Neural cell (in vitro differentiated cells): ENCODE measurements around the gene GRIA1. TPM values are rescaled to one million over a fixed set of nuclear protein-coding genes. Genes with fewer than 3 reads are reported as not detected.

Experiments used
- H2AFZ ChIP-seq: fragments of 200-600, 300-800 bp; sonication (generic), shearing (Covaris generic); 2 replicates; pipeline ENCODE4 v1.6.0; 2014; ENCODE audit warnings: low read depth, mild to moderate bottlenecking, antibody characterized with exemption, low read length, moderate library complexity
- H3F3A ChIP-seq: fragments of 200-600 bp; shearing (Covaris generic); 2 replicates; pipeline ENCODE4 v1.6.1; 2016; ENCODE audit warnings: mild to moderate bottlenecking, moderate library complexity, mixed read lengths, antibody characterized with exemption, low read length; ENCODE audit not compliant: insufficient read depth, poor library complexity, severe bottlenecking
- H3K27ac ChIP-seq: fragments of 200-600, 300-800 bp; sonication (generic), shearing (Covaris generic); 2 replicates; pipeline ENCODE4 v1.5.1; 2014; ENCODE audit warnings: mild to moderate bottlenecking, low read length, moderate library complexity
- H3K27me3 ChIP-seq: fragments of 300-800, 200-600 bp; sonication (generic), shearing (Covaris generic); 2 replicates; pipeline ENCODE4 v1.6.0; 2014; ENCODE audit warnings: mild to moderate bottlenecking, low read depth, low read length, moderate library complexity; ENCODE audit not compliant: insufficient read depth
- H3K36me3 ChIP-seq: fragments of 300-800, 200-600 bp; sonication (generic), shearing (Covaris generic); 2 replicates; pipeline ENCODE4 v1.5.1; 2014; ENCODE audit warnings: mild to moderate bottlenecking, antibody characterized with exemption, low read length, moderate library complexity; ENCODE audit not compliant: insufficient read depth
- H3K4me2 ChIP-seq: fragments of 300-800, 200-600 bp; sonication (generic), shearing (Covaris generic); 2 replicates; pipeline ENCODE4 v1.6.0; 2014; ENCODE audit warnings: mild to moderate bottlenecking, low read length
- H3K4me3 ChIP-seq: fragments of 300-800, 200-600 bp; sonication (generic), shearing (Covaris generic); 2 replicates; pipeline ENCODE4 v1.5.1; 2014; ENCODE audit warnings: mild to moderate bottlenecking, low read length, moderate library complexity
- H3K79me2 ChIP-seq: fragments of 200-600 bp; shearing (Covaris generic); replicated peaks from 2 replicates; pipeline ENCODE4 v1.6.0; 2014; ENCODE audit warnings: mild to moderate bottlenecking, low read length, moderate library complexity; ENCODE audit not compliant: insufficient read depth
- H3K9ac ChIP-seq: fragments of 300-800, 200-600 bp; sonication (generic), shearing (Covaris generic); 2 replicates; pipeline ENCODE4 v1.6.1; 2016; ENCODE audit warnings: mild to moderate bottlenecking, low read length, mixed read lengths
- H3K9me2 ChIP-seq: fragments of 200-600 bp; shearing (Covaris generic); 2 replicates; pipeline ENCODE4 v1.6.1; 2016; ENCODE audit warnings: mild to moderate bottlenecking, low read length, mixed read lengths; ENCODE audit not compliant: insufficient read depth
- H3K9me3 ChIP-seq: fragments of 200-600, 300-800 bp; sonication (generic), shearing (Covaris generic); 2 replicates; pipeline ENCODE4 v1.6.1; 2016; ENCODE audit warnings: mild to moderate bottlenecking, mixed run types, low read length, moderate library complexity, mixed read lengths
- H4K20me1 ChIP-seq: fragments of 200-600 bp; shearing (Covaris generic); 2 replicates; pipeline ENCODE4 v1.6.1; 2016; ENCODE audit warnings: mild to moderate bottlenecking, mixed run types; ENCODE audit not compliant: insufficient read depth
- EP300 ChIP-seq: fragments of 450-650 bp; conservative IDR thresholded peaks from 2 replicates; pipeline ENCODE4 v1.6.1; 2014; ENCODE audit warnings: antibody characterized with exemption, mild to moderate bottlenecking, moderate library complexity; ENCODE audit not compliant: poor library complexity, severe bottlenecking
- EZH2 ChIP-seq: fragments of 200-600, 300-800 bp; shearing (Covaris generic), sonication (generic); IDR thresholded peaks from 2 replicates; pipeline ENCODE4 v1.6.1; 2014; ENCODE audit warnings: antibody characterized with exemption, low read length, borderline replicate concordance, mild to moderate bottlenecking; ENCODE audit not compliant: insufficient read depth, poor library complexity, severe bottlenecking
- MXI1 ChIP-seq: fragments of 450-650 bp; conservative IDR thresholded peaks from 2 replicates; pipeline ENCODE4 v1.6.1; 2014; ENCODE audit warnings: antibody characterized with exemption, mild to moderate bottlenecking; ENCODE audit not compliant: poor library complexity, severe bottlenecking
- POLR2AphosphoS5 ChIP-seq: IDR thresholded peaks from 2 replicates; pipeline ENCODE4 v1.6.1; 2012
- RAD21 ChIP-seq: fragments of 450-650 bp; conservative IDR thresholded peaks from 2 replicates; pipeline ENCODE4 v1.6.1; 2014; ENCODE audit warnings: antibody characterized with exemption, mild to moderate bottlenecking, moderate library complexity
- SMC3 ChIP-seq: fragments of 450-650 bp; conservative IDR thresholded peaks from 2 replicates; pipeline ENCODE4 v1.6.1; 2014; ENCODE audit warnings: antibody characterized with exemption, mild to moderate bottlenecking, moderate library complexity; ENCODE audit not compliant: poor library complexity
- TAF1 ChIP-seq: IDR thresholded peaks from 2 replicates; pipeline ENCODE4 v1.6.1; 2012; ENCODE audit warnings: low read depth
- polyA plus RNA-seq: library from polyadenylated mRNA; depleted of rRNA; stranded (reverse); fragments of >200 nt; gene quantifications from 2 replicates; pipeline ENCODE4 v1.2.3, GENCODE V29; 2014
- TF ChIP-seq, protein P1 (sequence below): fragments of 450-650 bp; IDR thresholded peaks from 2 replicates; pipeline ENCODE4 v1.5.1; 2014; ENCODE audit warnings: antibody characterized with exemption, mild to moderate bottlenecking, moderate library complexity; ENCODE audit not compliant: poor library complexity, severe bottlenecking
- TF ChIP-seq, protein P2 (sequence below): IDR thresholded peaks from 2 replicates; pipeline ENCODE4 v1.6.1; 2012; ENCODE audit warnings: borderline replicate concordance

GRIA1 gene
- polyA plus RNA-seq, 1 donor from 2014 or later: 59.6 TPM

DNA sequence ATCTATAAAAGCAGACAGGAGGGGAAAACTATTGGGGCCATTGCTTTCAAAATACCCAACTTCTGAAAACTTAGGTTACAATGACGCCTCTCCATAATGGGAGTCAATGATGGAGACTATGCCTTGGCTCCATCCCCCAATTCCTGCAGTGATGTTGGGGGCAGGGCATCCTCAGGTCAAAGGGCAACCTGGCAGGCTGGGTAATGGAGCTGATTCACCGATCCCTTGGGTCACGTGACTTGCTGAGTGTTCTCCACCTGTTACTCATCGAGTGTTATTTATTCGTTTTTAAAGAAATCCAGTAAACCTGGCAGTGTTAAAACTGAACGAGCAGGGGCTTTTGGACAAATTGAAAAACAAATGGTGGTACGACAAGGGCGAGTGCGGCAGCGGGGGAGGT lies 303.9 kb downstream of the GRIA1 start:
- no peaks in the 10 kb centered on the region for H3K9me3 ChIP-seq
- no peak overlapping the region for H2AFZ ChIP-seq
- H3K27me3 ChIP-seq: no peaks in the 10 kb centered on the region
- H3K9ac ChIP-seq: no peak overlapping the region
- H3K9me2 ChIP-seq: no peaks in the 10 kb centered on the region
- TF ChIP-seq SMC3: no peak
- no peak for TF ChIP-seq EZH2
- no peak for TF ChIP-seq POLR2AphosphoS5
- TF ChIP-seq, protein P1, sequence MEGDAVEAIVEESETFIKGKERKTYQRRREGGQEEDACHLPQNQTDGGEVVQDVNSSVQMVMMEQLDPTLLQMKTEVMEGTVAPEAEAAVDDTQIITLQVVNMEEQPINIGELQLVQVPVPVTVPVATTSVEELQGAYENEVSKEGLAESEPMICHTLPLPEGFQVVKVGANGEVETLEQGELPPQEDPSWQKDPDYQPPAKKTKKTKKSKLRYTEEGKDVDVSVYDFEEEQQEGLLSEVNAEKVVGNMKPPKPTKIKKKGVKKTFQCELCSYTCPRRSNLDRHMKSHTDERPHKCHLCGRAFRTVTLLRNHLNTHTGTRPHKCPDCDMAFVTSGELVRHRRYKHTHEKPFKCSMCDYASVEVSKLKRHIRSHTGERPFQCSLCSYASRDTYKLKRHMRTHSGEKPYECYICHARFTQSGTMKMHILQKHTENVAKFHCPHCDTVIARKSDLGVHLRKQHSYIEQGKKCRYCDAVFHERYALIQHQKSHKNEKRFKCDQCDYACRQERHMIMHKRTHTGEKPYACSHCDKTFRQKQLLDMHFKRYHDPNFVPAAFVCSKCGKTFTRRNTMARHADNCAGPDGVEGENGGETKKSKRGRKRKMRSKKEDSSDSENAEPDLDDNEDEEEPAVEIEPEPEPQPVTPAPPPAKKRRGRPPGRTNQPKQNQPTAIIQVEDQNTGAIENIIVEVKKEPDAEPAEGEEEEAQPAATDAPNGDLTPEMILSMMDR: no peak
- H3K4me2 ChIP-seq: no peak overlapping the region
- H3K4me3 ChIP-seq: no peak overlapping the region
- H4K20me1 ChIP-seq: no peaks in the 10 kb centered on the region
- H3K27ac ChIP-seq: no peak overlapping the region
- no peaks in the 10 kb centered on the region for H3K36me3 ChIP-seq
- H3F3A ChIP-seq: no peaks in the 10 kb centered on the region
- no peaks in the 10 kb centered on the region for H3K79me2 ChIP-seq

DNA sequence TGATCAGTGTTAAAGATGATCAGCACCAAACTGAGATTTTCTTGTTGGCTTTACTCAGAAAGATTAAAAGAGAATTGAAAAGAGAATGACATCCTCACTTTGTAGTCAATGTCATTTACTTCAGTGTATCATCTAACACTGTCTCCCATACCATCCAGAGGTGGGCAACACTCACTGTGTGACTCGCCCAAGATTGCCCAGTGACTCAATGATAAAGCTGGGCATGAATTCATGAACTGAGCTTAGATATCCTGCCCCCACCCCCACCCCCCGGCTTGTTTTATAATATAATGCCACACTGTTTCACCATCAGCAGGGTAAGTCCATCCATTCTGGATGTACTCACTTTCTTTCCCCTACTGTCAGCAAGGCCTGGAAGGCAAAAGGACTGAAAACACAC lies 306.1 kb downstream of the GRIA1 start:
- H2AFZ ChIP-seq: no peak overlapping the region
- no peak overlapping the region for H3K4me2 ChIP-seq
- H3K27me3 ChIP-seq: no peaks in the 10 kb centered on the region
- H3K79me2 ChIP-seq: no peaks in the 10 kb centered on the region
- H3K9me3 ChIP-seq: no peaks in the 10 kb centered on the region
- TF ChIP-seq SMC3 (no peak), EZH2 (no peak), MXI1 (no peak), RAD21 (no peak), EP300 (no peak), TAF1 (no peak), POLR2AphosphoS5 (no peak)
- TF ChIP-seq, protein P2, sequence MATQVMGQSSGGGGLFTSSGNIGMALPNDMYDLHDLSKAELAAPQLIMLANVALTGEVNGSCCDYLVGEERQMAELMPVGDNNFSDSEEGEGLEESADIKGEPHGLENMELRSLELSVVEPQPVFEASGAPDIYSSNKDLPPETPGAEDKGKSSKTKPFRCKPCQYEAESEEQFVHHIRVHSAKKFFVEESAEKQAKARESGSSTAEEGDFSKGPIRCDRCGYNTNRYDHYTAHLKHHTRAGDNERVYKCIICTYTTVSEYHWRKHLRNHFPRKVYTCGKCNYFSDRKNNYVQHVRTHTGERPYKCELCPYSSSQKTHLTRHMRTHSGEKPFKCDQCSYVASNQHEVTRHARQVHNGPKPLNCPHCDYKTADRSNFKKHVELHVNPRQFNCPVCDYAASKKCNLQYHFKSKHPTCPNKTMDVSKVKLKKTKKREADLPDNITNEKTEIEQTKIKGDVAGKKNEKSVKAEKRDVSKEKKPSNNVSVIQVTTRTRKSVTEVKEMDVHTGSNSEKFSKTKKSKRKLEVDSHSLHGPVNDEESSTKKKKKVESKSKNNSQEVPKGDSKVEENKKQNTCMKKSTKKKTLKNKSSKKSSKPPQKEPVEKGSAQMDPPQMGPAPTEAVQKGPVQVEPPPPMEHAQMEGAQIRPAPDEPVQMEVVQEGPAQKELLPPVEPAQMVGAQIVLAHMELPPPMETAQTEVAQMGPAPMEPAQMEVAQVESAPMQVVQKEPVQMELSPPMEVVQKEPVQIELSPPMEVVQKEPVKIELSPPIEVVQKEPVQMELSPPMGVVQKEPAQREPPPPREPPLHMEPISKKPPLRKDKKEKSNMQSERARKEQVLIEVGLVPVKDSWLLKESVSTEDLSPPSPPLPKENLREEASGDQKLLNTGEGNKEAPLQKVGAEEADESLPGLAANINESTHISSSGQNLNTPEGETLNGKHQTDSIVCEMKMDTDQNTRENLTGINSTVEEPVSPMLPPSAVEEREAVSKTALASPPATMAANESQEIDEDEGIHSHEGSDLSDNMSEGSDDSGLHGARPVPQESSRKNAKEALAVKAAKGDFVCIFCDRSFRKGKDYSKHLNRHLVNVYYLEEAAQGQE: no peak
- TF ChIP-seq, protein P1: no peak
- no peak overlapping the region for H3K9ac ChIP-seq
- no peak overlapping the region for H3K27ac ChIP-seq
- no peaks in the 10 kb centered on the region for H3K9me2 ChIP-seq
- H4K20me1 ChIP-seq: no peaks in the 10 kb centered on the region
- no peaks in the 10 kb centered on the region for H3K36me3 ChIP-seq
- no peaks in the 10 kb centered on the region for H3F3A ChIP-seq
- no peak overlapping the region for H3K4me3 ChIP-seq
